Lower lobe of right lung (tissue), 2 donors: ENCODE results near the gene PICALM. TPM values are rescaled to one million over a fixed set of nuclear protein-coding genes. Genes with fewer than 3 reads are reported as not detected.
A peak's percentile ranks its signal among the peaks of the same experiment; 100 is the strongest.

ENCODE experiments used
- ATAC-seq, 2 donors: fragments of 200-7000 bp; cut with Tn5 transposase; one replicate each; pipeline ENCODE4 v1.9.1; 2020 to 2022; ENCODE audit warnings: mild to moderate bottlenecking in 2 of 2, moderate library complexity in 2 of 2
- DNase-seq: peaks from one replicate; pipeline ENCODE4 v3.0.0-alpha.2; 2020
- H3K27ac ChIP-seq: fragments of 200-600 bp; one replicate; pipeline ENCODE4 v1.8.0; 2022
- H3K27me3 ChIP-seq: fragments of 200-600 bp; one replicate; pipeline ENCODE4 v1.8.0; 2022; ENCODE audit warnings: low read depth
- H3K36me3 ChIP-seq: fragments of 200-600 bp; one replicate; pipeline ENCODE4 v1.8.0; 2022; ENCODE audit warnings: mild to moderate bottlenecking
- H3K4me1 ChIP-seq: fragments of 200-600 bp; one replicate; pipeline ENCODE4 v1.8.0; 2022
- H3K4me3 ChIP-seq: fragments of 200-600 bp; one replicate; pipeline ENCODE4 v1.8.0; 2022; ENCODE audit warnings: mild to moderate bottlenecking
- H3K9me3 ChIP-seq: fragments of 200-600 bp; one replicate; pipeline ENCODE4 v1.8.0; 2022
- intact Hi-C: fragments of 100-400 bp; cut with DNase I; formaldehyde crosslinking; loops from one replicate; pipeline ENCODE4 v1.11.0; 2022
- total RNA-seq: library from RNA; stranded (reverse); fragmentation: NEBNext Ultra II Directional; extraction: Animal tissue kit (Norgen Biotek cat#: 25700); gene quantifications from one replicate; pipeline ENCODE4 v1.2.1, GENCODE V29; 2021
- TF ChIP-seq, protein P1 (sequence below): fragments of 200-600 bp; IDR thresholded peaks from one replicate; pipeline ENCODE4 v1.8.0; 2022; ENCODE audit warnings: antibody characterized with exemption, mild to moderate bottlenecking
- donor health status: DM: no; HTN: yes; CAD: no; lungs with severe emphysema.

Gene PICALM
- total RNA-seq, 1 donor from 2014 or later = 190 TPM

DNA sequence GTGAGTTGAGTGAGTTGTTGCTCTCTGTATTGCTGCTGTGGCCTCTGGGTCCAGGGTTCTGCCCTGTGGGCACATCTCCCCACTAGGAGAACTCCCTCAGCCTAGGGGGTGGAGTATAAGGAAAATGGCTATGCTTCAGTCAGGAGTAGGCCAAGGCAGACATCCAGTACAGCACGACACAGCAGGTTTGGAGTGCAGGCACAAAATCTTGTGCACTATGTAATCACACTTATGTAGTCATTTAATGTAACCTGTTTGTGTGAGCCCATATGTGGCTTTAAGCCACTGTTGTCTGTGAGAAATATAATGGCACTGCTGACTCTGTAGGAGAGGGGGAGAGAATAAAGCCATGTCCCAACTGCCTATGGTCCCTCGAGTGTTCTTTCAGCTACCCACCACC, 123.6 kb downstream of the PICALM start:
- DNase-seq (no peak), ATAC-seq (no peak)
- Histone ChIP-seq H3K27me3 (no peaks in the 10 kb centered on the region), H3K9me3 (no peaks in the 10 kb centered on the region), H3K27ac (no peak overlapping the region), H3K36me3 (no peaks in the 10 kb centered on the region), H3K4me1 (peaks cover 33% of the 10 kb centered on the region), H3K4me3 (no peak overlapping the region)
- intact Hi-C loops = no loop called here
- TF ChIP-seq, protein P1, sequence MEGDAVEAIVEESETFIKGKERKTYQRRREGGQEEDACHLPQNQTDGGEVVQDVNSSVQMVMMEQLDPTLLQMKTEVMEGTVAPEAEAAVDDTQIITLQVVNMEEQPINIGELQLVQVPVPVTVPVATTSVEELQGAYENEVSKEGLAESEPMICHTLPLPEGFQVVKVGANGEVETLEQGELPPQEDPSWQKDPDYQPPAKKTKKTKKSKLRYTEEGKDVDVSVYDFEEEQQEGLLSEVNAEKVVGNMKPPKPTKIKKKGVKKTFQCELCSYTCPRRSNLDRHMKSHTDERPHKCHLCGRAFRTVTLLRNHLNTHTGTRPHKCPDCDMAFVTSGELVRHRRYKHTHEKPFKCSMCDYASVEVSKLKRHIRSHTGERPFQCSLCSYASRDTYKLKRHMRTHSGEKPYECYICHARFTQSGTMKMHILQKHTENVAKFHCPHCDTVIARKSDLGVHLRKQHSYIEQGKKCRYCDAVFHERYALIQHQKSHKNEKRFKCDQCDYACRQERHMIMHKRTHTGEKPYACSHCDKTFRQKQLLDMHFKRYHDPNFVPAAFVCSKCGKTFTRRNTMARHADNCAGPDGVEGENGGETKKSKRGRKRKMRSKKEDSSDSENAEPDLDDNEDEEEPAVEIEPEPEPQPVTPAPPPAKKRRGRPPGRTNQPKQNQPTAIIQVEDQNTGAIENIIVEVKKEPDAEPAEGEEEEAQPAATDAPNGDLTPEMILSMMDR = no peak

DNA sequence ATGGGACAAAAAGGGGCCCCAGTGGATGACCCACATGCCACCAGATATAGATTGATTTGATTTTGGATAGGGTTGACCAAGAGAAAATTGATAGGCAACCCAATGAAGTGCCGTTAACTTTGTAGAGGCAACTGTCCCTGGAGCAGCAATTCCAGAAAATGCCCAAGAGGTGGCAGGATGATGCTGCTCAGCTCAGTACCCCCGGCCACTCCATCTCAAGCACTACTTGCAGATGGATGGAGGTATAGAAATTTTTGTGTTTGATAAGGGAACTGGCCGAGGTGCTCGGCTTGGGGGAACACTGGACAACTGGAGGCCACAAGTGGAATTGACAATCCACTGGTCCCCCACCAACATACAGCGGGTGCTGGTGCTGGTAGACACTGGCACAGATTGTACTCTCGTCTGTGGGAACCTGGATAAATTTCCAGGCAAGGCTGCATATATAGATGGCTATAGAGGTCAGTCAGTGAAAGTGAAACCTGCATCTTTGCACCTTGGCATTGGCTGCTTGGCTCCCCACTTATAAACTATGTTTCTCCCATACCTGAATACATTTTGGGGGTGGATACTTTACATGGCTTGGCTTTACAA, 127.4 kb downstream of the PICALM start:
- ATAC-seq = peak; percentile 77 to 81
- intact Hi-C loops = no loop called here
- peaks cover 9% of the 10 kb centered on the region for H3K4me1 ChIP-seq
- TF ChIP-seq, protein P1 = peak; percentile 73
- H3K27me3 ChIP-seq = no peaks in the 10 kb centered on the region
- H3K9me3 ChIP-seq = no peaks in the 10 kb centered on the region
- no peaks in the 10 kb centered on the region for H3K36me3 ChIP-seq
- H3K27ac ChIP-seq = no peak overlapping the region
- no peak overlapping the region for H3K4me3 ChIP-seq
- no peak for DNase-seq

DNA sequence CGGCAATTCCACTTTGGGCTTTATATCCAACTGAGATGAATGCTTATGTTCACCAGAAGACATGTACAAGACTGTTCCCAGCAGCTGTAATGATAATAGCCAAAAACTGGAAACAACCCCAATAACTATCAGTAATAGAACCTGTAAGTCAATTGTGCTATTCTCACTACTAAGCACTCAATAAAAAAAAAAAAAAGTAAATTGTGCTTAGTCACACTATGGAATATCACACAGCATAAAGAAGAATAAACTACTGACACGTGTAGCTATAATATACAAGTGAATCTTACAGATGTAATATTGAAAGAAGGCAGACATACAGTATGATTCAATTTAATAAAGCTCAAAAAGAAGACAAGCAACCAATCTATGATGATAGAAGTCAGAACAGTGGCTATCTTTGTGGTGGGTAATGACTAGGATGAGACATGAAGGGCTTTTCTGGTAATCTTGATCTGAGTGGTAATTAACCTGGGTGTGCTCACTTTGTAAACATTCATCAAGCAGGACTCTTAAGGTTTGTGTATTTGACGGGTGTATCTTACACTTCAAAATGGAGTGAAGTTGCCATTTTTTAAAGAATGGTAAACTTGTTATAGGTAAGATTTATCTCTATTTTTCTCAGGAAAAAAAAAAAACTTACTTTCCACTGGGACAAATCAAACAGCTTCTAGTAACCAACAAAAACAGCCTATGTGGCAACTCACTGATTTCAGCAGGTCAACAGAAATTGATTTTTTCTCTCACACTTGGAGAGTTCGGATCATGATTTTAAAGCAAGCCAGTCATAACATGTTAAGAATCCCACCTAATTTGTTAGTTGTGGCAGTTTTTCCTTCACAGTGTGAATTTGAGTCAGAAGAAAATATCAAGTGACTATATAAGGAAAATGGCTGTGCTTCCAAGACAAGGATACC, 129.5 kb downstream of the PICALM start:
- TF ChIP-seq, protein P1 = no peak
- no peak for DNase-seq
- peaks cover 3% of the 10 kb centered on the region for H3K27me3 ChIP-seq
- H3K4me3 ChIP-seq = no peak overlapping the region
- intact Hi-C loops = no loop called here
- H3K36me3 ChIP-seq = no peaks in the 10 kb centered on the region
- no peaks in the 10 kb centered on the region for H3K4me1 ChIP-seq
- H3K27ac ChIP-seq = no peak overlapping the region
- no peaks in the 10 kb centered on the region for H3K9me3 ChIP-seq
- no peak for ATAC-seq

DNA sequence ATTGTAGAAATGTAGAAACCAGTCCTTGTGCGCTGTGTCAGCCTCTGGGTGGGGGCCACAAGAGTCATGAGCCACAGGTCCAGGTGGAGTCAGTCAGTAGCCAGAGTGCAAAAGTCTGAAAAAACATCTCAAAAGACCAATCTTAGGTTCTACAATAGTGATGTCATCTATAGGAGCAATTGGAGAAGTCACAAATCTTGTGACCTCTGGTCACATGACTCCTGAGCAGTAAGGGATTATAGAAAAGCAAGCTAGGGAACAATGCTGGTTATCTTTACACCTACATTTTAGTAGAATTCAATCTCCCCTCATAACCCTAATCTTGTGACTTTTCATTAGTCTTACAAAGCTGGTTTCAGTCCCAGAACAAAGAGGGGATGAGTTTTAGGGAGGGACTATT, 131.0 kb downstream of the PICALM start:
- no peak overlapping the region for H3K4me3 ChIP-seq
- H3K9me3 ChIP-seq = no peaks in the 10 kb centered on the region
- intact Hi-C loops = no loop called here
- TF ChIP-seq, protein P1 = no peak
- no peaks in the 10 kb centered on the region for H3K36me3 ChIP-seq
- ATAC-seq = no peak
- H3K27me3 ChIP-seq = peaks cover 3% of the 10 kb centered on the region
- no peaks in the 10 kb centered on the region for H3K4me1 ChIP-seq
- no peak for DNase-seq
- no peak overlapping the region for H3K27ac ChIP-seq

DNA sequence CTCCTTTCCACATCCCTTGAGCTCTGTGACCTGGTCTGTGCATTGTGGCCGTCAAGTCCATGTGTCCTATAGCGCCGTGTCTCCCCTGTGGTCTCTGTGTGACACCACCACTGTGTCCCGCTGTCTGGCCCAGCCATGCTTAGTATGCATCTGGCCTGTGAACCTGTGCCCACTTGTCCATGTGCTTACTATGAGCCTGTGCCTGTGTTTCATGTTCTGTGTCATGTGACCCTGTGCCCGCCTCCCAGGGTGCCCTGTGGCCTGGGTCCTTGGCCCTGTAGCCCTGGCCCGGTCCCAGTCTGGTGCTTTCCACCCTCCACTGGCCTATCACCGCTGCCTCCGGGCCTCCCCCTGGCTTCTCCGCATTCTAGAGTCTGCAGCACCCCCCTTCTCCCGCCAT, 133.1 kb downstream of the PICALM start:
- TF ChIP-seq, protein P1 = no peak
- Histone ChIP-seq H3K9me3 (no peaks in the 10 kb centered on the region), H3K4me3 (no peak overlapping the region), H3K27me3 (peaks cover 3% of the 10 kb centered on the region), H3K36me3 (no peaks in the 10 kb centered on the region), H3K27ac (no peak overlapping the region), H3K4me1 (no peaks in the 10 kb centered on the region)
- intact Hi-C loops = no loop called here
- DNase-seq (no peak), ATAC-seq (peak; percentile 21 to 27)
